Skin epidermis (tissue), 12 donors: ENCODE results near the gene YWHAQ.

Experiments
- H3K27ac ChIP-seq, 21 experiments: fragments of 200-600 bp; sonication (generic) in 11 of 21; one replicate each; pipeline ENCODE4 v1.5.0; 2020; ENCODE audit warnings: mild to moderate bottlenecking in 3 of 21, inconsistent platforms in 2 of 21, moderate library complexity in 2 of 21
- H3K4me3 ChIP-seq, 7 experiments: fragments of 200-600 bp; sonication (generic) in 2 of 7; one replicate each; pipeline ENCODE4 v1.5.0; 2020; ENCODE audit warnings: inconsistent platforms in 2 of 7, mild to moderate bottlenecking in 2 of 7, moderate library complexity in 1 of 7

YWHAQ gene

DNA sequence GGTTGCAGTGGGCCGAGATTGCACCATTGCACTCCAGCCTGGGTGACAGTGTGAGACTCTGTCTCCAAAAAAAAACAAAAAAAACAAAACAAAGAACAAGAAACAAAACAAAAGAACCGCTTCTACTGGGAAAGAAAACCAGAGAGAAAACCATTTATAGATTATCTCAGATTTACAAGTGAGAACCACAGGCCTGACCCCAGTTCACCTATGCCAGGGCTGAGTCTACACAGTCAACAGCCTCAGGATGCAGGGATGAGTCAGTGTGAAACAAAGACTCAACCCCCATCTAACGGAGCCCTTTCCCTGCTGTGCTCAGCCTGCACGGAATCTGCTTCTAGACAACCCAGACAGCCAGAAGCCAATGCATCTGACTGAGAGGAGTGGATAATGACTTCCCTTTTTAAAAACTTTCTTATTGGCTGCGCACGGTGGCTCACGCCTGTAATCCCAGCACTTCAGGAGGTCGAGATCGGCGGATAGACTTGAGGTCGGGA, 25.5 kb upstream of the YWHAQ start:
- Histone ChIP-seq H3K27ac (peak overlapping the region in 5 of 21 experiments; percentile 27 to 75 (median 42)), H3K4me3 (no peak overlapping the region)

GRCh38 chr2:9655441-9656269, 24.9 kb upstream of the YWHAQ start:
- Histone ChIP-seq H3K27ac (peak overlapping the region in 8 of 21 experiments; percentile 16 to 75 (median 34)), H3K4me3 (no peak overlapping the region)

- Histone ChIP-seq H3K4me3 (no peak overlapping the region), H3K27ac (peak overlapping the region in 1 of 21 experiments; percentile 21)
Measured at GRCh38 chr2:9654452-9655100, 23.8 kb upstream of the YWHAQ start.

- Histone ChIP-seq H3K4me3 (no peak overlapping the region), H3K27ac (no peak overlapping the region)
Measured at GRCh38 chr2:9653485-9654271, 22.9 kb upstream of the YWHAQ start.

DNA sequence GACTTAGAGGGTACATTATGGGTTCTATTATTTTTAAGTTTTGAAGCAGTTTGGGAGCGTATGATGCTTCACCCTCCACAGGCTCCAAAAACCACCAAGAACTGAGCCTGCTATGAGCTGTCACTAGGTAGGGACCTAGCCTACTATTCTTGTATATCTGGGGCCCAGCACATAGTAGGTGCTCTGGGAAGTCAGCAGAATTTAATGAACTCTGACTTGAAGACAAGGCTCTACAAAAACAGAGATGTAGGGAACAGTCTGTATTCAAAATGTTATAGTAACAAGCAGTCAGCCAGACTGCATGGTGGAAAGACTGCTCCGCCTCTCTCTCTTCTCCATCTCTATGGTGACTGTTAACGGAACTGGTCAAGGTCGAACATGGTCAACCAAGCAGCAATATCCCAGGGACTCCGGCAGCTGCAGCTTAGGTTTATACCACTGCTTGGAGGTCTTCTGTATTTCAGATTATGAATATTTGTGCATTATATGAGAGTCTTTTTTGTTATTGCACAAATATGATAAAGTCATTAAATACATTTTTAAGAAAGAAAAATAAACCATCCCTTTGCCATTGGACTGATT, 22.2 kb upstream of the YWHAQ start:
- Histone ChIP-seq H3K4me3 (no peak overlapping the region), H3K27ac (no peak overlapping the region)

DNA sequence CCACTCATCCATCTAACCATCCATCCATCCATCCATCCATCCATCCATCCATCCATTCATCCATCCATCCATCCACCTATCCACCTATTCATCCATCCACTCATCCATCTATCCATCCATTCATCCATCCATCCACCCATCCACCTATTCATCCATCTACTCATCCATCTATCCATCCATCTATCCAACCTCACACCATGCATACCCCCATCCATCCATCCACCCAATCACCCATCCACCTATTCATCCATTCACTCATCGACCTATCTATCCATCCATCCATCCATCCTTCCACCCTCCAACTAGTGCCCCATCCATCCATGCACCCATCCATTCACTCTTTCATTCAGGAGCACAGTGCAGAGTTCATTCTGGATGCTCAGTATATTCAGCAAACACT, 21.5 kb upstream of the YWHAQ start:
- H3K27ac ChIP-seq = no peak overlapping the region
- H3K4me3 ChIP-seq = no peak overlapping the region

- H3K4me3 ChIP-seq = no peak overlapping the region
- no peak overlapping the region for H3K27ac ChIP-seq
Measured at GRCh38 chr2:9650119-9650821, 19.5 kb upstream of the YWHAQ start.

DNA sequence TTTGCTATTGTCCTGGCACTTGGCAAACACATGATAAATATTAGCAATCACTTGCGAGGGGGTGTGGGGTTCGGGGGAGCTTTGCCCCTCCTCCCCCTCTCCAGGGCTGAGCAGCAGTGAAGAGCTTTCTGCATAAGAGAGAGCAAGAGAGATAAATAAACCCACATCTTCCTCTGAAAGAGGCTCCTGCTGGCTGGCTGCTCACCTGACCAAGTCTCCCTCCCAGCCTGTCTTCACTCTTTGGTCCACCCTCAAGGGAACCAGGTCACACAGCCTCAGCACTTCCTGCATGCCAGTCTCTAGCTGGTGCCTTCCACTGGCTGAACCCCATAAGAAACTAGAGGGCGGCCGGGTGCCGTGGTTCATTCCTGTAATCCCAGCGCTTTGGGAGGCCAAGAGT, 18.5 kb upstream of the YWHAQ start:
- Histone ChIP-seq H3K27ac (no peak overlapping the region), H3K4me3 (no peak overlapping the region)

- Histone ChIP-seq H3K4me3 (no peak overlapping the region), H3K27ac (no peak overlapping the region)
Measured at GRCh38 chr2:9648821-9649220, 18.0 kb upstream of the YWHAQ start.

GRCh38 chr2:9647884-9648283, 17.1 kb upstream of the YWHAQ start:
- Histone ChIP-seq H3K4me3 (no peak overlapping the region), H3K27ac (no peak overlapping the region)

GRCh38 chr2:9646196-9647030, 15.6 kb upstream of the YWHAQ start:
- Histone ChIP-seq H3K27ac (no peak overlapping the region), H3K4me3 (no peak overlapping the region)

- Histone ChIP-seq H3K27ac (no peak overlapping the region), H3K4me3 (no peak overlapping the region)
Measured at GRCh38 chr2:9644603-9645002, 13.8 kb upstream of the YWHAQ start.

DNA sequence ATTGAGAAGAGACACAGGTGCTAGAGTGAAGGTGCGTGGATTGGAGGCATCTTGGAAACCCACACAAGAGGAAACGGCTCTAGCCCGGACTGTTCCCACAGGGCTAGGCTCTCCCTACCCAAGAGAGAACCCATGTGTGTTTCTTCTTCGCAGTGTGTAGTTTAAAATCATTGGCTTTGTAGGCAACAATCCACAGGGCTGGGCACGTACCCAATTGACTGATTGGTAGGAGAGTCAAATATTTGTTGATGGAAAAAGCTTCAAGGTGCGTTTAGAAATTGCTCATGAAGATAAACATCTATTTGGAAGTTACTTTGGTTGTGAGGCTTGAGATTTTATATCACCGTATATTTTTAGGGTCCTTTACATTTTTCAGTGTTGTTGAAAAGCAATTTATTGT, 13.2 kb upstream of the YWHAQ start:
- Histone ChIP-seq H3K4me3 (no peak overlapping the region), H3K27ac (no peak overlapping the region)

DNA sequence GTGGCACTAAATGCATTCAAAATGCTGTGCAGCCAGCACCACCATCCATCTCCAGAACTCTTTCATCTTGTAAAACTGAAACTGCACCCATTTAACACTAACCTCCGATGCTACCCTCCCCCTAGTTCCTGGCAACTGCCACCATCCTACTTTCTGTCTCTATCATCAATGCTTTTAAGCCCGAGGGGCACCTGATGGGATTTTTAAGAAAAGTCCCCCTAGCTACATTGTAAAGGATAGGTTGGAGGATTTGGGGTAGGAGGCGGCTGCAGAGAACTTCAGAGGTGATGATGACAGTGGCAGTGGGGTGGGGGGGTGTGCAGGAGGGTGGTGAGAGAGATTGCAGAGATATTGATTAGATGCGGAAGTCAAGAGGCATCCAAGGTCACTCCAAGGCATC, 10.8 kb upstream of the YWHAQ start:
- no peak overlapping the region for H3K4me3 ChIP-seq
- no peak overlapping the region for H3K27ac ChIP-seq

GRCh38 chr2:9640403-9641104, 9.8 kb upstream of the YWHAQ start:
- Histone ChIP-seq H3K4me3 (no peak overlapping the region), H3K27ac (no peak overlapping the region)

GRCh38 chr2:9639740-9640343, 9.0 kb upstream of the YWHAQ start:
- no peak overlapping the region for H3K27ac ChIP-seq
- no peak overlapping the region for H3K4me3 ChIP-seq

GRCh38 chr2:9639000-9639602, 8.3 kb upstream of the YWHAQ start:
- Histone ChIP-seq H3K4me3 (no peak overlapping the region), H3K27ac (peak overlapping the region in 5 of 21 experiments; percentile 8 to 55 (median 37))
